Bronchial epithelial cell (primary cell): Measurements from ENCODE around the gene DLG1. TPM values are rescaled to one million over a fixed set of nuclear protein-coding genes. Genes with fewer than 3 reads are reported as not detected.

ENCODE experiments used
- DNase-seq: peaks from one replicate; pipeline ENCODE4 v3.0.0-alpha.2; 2010; ENCODE audit warnings: low read depth
- FAIRE-seq: peaks from 2 replicates; lab custom pipeline; 2011; peaks lifted over from hg19 to GRCh38; lab: Jason Lieb, UNC
- H3K27me3 ChIP-seq: 2 replicates; pipeline ENCODE4 v1.5.1; 2011; ENCODE audit warnings: low read length; ENCODE audit not compliant: control insufficient read depth, insufficient read depth
- H3K36me3 ChIP-seq: 2 replicates; pipeline ENCODE4 v1.5.1; 2011; ENCODE audit warnings: low read length; ENCODE audit not compliant: control insufficient read depth, insufficient read depth
- H3K4me3 ChIP-seq: 2 replicates; pipeline ENCODE4 v1.5.1; 2011; ENCODE audit warnings: mild to moderate bottlenecking, low read depth, low read length, control low read depth
- CTCF ChIP-seq: IDR thresholded peaks from 2 replicates; pipeline ENCODE4 v1.5.1; 2011; ENCODE audit warnings: mild to moderate bottlenecking, moderate library complexity, low read length, control low read depth, inconsistent platforms; ENCODE audit not compliant: insufficient read depth, severe bottlenecking
- total RNA-seq: library from RNA; depleted of rRNA; stranded (reverse); fragments of >200 nt; gene quantifications from 2 replicates; pipeline ENCODE4 v1.2.1, GENCODE V29; 2014

DLG1 gene
- total RNA-seq, 1 donor from 2014 or later: 66.6 TPM

GRCh38 chr3:196995646-196996355 lies 302.6 kb downstream of the DLG1 start:
- no peak overlapping the region for H3K4me3 ChIP-seq
- no peak for TF ChIP-seq CTCF
- no peaks in the 10 kb centered on the region for H3K36me3 ChIP-seq
- no peaks in the 10 kb centered on the region for H3K27me3 ChIP-seq
- DNase-seq: no peak
- FAIRE-seq: no peak

- no peaks in the 10 kb centered on the region for H3K27me3 ChIP-seq
- no peak for DNase-seq
- H3K4me3 ChIP-seq: no peak overlapping the region
- no peaks in the 10 kb centered on the region for H3K36me3 ChIP-seq
- TF ChIP-seq CTCF: no peak
- FAIRE-seq: peak; percentile 98
These were observed 303.4 kb downstream of the DLG1 start for GRCh38 chr3:196995027-196995426.

- DNase-seq (no peak), FAIRE-seq (no peak)
- no peaks in the 10 kb centered on the region for H3K27me3 ChIP-seq
- TF ChIP-seq CTCF: no peak
- H3K36me3 ChIP-seq: no peaks in the 10 kb centered on the region
- no peak overlapping the region for H3K4me3 ChIP-seq
These were observed 304.4 kb downstream of the DLG1 start for GRCh38 chr3:196994056-196994455.
